NCI-H1694 (cell line): ENCODE results near the gene FOXA3.
"Not testable (repeated sequence)": the region's sequence is repeated elsewhere in the genome, so short reads cannot be mapped to it uniquely, and the experiment has no call there.

Experiments used
- DNase-seq: peaks from one replicate; lab custom pipeline; 2025; lab: John Stamatoyannopoulos, UW

The FOXA3 gene

DNA sequence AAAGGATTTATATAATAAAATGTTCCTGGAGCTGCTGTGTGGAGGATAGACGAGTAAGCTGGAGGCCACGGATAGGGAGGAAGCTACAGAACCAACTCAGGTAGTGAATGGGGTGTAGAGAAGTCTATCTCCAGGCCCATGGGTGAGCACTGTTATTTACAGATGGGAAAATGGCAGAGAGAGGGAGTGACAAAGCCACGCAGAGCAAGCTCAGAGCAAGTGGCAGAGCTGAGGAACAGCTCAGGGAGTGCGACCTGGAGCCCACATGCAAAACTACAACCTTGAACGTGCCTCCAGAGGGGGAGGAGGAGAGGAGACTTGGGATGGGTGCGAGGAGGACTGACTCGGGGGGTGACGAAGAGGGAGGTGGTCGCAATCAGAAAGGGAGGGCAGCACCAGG is 35.6 kb upstream of the FOXA3 start:
- no peak for DNase-seq

DNA sequence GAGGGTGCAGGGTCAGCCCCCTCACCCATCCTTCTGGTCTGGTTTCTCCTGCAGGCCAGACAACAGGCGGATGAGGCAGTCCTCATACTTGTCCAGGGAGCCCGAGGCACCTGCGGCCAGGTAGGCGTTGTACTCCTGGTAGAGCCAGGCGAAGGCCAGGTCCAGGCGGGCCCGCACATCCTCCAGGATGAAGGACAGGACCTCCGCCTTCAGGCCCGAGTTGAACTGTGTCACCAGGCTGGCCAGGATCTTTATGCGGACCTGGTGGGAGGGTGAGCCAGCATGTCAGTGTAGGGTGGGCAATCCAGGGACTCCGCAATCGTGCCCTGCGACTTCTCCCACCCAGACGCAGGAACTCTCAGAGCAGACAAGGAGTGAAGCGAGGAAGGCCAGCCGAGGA is 35.2 kb upstream of the FOXA3 start:
- no peak for DNase-seq

DNA sequence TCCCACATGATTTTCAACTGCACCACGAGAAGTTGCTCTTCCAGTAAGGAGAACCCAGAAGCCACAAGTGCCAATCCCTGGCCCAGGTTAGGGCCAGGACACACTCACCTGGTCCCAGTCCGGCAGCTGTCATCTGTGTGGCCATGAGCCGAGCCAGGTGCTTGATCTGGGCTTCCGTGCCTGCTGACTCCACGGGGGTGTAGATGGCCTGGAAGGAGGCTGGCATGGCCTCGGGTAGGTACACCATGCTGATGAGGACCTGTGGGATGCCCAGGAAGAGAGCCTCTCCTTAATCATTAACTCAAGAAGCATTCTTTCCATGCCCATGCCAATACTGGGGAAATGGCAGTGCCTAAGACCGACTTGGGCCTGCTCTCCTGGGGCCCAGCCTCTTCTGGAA is 29.2 kb upstream of the FOXA3 start:
- DNase-seq: no peak

DNA sequence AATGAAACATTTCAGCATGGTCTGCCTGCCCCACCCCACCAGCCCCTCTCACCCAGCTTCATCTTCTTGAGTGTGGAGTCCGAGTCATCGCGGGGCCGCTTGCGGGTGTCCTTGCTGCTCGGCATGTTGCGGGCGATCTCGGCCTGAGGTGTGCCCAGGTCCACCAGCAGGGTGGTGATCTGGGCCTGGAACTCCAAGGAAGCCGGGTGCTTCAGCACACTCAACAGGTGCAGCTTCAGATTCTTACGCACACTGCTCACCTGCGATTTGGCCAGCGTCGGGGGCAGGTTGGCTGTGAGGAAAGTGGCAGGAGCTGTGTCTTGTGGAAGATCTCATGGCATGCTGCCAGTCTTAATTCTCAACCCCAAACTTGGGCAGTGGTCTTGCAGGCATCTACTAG is 21.9 kb upstream of the FOXA3 start:
- no peak for DNase-seq

DNA sequence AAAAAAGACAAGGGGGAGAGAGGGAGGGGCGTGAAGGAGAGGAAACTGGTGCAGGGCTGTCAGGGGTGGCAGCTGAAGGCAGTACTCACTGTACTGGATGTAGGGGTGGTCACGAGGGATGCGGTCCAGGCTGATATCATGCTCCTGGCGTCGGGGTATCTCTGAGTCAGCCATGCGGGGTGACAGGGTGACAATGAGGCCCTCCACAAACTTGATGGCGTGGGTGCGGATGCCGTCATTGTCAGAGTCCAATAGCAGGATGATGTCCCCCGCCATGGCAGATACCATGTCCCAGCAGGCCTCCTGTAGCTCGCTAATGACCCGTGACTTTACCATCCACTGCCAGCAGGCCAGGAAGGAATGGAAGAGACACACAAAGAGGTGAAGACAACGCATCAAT is 16.5 kb upstream of the FOXA3 start:
- no peak for DNase-seq

DNA sequence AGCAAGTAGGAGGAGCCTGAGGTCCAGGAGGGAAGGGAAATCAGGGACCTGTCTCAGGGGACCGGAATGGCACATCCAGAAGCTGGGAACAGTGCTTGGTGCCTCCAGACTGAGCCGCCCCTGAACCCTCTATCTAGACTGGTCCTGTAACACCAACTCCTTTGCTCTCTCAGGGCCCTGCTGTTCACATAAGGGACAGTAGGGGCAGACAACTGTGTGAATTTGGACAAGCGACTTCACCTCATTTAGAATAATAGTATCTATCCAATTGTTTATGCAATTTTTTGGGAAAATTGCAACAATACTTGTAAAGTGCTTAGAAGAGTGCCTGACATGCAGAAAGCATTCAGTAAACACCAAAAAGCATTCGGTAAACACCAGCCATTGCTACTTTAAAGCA is 15.2 kb upstream of the FOXA3 start:
- no peak for DNase-seq

DNA sequence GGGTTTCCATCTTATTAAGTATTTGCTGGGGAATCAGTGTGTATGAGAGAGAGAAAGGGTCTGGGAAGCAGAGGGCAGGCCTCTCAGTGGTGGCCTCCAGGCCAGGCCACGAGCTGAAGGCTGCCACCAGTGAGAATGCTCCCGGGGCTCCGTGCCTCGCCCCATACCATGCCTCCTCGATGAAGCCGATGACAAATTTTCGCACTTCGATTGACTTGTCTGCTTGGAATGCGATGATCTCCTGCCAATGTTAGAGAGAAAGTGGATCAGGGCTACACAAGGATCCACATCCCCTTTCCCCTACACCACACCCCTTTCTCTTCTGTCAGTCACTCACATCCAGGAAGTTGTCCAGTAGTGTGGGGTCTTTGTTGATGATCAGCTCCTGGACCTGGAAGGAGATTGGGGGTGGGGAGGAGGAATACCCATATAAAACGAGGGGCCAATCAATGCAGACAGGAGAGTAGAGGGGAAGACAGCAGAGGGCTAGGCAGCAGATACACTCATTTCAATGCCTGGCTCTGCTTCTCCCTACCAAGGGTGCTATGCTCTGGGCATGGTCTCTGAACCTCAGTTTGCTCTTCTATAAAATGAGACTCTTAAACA is 11.9 kb upstream of the FOXA3 start:
- DNase-seq: no peak

DNA sequence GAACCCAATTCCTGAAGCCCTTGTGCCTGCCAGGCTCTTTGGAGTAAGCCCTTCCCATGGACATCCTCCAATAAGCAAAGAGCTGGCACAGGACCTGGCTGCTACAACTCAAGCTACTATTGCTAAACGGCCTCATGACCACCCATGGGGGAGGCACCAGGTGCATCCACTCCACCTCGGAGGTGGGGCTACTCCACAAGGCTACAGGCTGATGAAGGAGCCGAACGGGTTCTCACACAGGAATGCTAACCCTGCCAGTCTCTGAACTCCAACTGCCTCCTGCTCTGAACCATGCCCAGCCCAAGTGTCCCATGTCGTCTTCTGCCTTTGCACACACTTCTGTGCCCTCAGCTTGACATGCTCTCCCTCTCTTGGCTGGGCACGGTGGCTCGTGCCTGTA is 11.1 kb upstream of the FOXA3 start:
- no peak for DNase-seq

DNA sequence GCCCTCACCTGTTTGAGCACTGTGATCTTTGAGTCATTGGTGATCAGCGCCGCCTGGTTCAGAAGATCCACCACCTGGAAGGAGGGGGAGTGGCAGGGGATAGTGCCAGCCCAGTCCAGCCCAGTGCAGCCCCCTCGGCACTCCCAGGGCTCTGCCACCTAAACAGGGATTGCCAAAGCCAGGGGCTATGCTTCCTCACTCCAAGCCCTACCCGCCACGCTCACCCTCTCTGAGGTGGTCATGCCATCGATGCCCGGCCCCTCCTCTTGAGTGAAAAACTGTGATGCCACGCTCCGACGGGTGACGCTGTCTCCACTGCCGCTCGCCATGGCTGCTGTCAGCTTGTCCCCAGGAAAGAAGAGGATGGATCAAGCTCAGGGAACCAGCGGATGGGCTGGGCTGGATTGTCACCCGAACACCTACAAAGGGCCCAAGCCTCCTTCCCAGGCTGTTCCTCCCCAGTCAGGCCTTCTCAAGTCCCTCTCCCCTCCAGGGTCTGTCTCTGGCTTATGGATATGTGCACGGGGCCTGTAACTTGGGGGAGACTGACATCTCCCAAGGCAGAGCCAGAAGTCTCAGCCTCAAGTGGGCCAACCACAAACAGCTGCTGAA is 9.9 kb upstream of the FOXA3 start:
- no peak for DNase-seq

DNA sequence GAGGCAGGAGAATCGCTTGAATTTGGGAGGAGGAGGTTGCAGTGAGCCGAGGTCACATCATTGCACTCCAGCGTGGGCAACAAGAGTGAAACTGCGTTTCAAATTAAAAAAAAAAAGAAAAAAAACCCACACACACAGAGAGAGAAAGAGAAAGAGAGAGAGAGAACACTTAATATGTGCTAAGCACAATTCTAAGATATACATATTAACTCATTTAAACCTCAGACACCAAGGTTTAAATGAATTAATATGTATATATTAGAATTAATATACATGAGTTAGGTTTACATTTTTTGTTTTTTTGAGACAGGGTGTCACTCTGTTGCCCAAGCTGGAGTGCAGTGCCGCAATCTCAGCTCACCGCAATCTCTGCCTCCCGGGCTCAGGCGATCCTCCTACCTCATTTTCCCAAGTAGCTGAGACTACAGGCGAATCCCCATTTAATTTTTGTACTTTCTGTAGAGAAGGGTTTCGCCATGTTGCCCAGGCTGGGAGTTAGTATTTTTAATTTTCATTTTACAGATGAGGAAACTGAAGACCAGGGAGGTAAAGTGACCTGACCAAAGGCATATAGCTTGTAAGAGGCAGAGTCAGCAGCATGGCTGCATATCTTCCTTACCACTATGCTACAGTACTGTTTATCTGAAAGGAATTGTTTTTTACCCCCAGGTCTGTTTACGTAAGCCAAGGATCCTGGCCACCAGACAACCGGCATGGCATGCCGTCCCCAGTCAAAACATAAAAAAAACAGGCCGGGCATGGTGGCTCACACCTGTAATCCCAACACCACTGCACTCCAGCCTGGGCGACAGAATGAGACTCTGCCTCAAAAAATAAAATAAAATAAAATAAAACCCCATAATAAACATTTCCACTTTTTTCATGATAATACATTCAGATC is 3.5 kb upstream of the FOXA3 start:
- no peak for DNase-seq

DNA sequence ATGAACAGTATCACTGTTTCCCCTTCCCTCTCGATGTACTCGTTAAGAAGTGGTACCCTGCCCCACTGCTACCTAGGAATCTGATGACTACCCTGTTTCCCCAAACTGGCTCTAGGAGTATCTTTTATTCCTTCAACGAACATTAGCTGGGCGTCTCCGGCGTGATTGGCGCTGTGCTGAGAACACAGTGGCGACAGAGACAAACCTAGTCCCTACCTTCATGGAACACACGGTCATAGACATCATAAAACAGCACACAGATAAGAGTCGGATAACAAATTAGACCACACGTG is 1.9 kb upstream of the FOXA3 start:
- DNase-seq: no peak

DNA sequence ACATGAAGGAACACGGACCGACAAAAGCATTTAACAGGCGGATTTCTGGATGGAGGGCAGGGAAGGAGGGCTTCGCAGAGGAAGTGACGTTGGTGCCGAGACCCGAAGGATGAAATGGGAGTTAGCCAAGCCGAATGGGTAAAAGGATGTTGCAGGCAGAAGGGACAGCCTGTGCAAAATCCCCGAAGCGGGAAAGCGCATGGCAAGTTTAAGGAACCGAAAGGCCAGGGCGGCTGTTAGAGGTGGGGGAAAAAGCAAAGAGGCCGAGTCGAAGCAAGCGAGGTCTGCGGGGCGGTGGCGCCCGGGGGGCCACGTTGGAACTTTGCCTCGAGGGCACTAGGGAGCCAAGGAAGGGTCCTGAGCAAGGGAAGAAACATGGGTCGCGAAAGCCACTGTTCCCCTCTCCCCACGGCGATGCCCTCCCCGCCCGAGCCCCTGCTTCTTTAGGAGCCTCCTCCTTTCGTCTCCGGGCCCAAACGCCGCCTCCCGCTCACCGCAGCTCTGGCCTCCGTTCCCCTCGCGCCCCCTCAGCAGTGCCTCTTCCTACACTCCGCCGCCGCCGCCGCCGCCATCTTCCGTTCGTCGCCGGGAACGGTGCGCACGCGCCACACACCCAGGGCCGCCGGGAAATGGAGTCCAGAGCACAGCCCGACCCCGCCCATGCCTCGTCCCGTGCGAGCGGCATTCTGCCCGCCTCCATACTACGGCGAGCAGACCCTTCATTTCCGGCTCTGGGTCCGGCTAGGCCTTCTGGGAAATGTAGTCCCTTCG is 1.4 kb upstream of the FOXA3 start, which contains the start of gene SYMPK:
TSS of gene SYMPK (minus strand) at position 584 of the 771 bp plus-strand sequence. CDS start 8,652 bp downstream, outside the sequence.
- DNase-seq: peak; percentile 97

DNA sequence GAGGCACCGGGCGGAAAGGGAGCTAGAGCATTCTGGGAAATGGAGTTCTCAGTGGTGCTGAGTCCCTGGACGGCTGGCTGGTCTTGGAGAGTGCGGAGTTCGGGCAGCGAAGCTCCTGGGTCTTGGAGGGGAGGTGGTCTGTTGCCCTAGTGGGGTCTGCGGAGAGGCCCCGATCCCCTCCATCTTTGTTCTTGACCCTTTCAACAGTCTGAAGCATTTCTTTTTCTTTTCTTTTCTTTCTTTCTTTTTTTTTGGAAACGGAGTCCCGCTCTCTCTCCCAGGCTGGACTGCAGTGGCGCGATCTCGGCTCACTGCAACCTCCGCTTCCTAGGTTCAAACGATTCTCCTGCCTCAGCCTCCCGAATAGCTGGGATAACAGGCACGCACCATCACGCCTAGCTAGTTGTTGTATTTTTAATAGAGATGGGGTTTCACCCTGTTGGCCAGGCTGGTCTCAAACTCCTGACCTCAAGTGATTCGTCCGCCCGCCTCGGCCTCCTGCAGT is 739 bp upstream of the FOXA3 start:
- DNase-seq: no peak

DNA sequence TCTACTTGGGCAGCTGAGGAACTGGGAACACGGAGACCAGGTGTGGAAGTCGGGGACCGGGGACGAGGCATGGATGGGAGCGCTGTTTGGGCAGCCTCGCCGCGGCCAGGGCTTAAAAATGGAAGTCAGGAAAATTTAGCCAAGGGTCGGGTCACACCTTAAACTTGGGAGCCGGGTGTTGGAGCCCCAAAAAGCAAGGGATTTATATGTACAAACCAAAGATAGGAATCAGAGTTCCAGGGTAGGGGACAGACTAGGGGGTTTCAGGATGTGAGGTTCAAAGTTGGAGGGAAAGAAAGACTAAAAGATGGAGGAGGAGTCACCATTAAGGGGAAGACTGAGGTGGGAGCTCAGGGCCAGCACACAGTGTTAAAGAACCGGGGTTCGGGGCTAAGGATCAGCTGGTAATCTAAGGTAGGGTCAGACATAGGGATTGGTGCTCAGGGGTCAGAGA is 530 bp downstream of the FOXA3 start:
- no peak for DNase-seq

DNA sequence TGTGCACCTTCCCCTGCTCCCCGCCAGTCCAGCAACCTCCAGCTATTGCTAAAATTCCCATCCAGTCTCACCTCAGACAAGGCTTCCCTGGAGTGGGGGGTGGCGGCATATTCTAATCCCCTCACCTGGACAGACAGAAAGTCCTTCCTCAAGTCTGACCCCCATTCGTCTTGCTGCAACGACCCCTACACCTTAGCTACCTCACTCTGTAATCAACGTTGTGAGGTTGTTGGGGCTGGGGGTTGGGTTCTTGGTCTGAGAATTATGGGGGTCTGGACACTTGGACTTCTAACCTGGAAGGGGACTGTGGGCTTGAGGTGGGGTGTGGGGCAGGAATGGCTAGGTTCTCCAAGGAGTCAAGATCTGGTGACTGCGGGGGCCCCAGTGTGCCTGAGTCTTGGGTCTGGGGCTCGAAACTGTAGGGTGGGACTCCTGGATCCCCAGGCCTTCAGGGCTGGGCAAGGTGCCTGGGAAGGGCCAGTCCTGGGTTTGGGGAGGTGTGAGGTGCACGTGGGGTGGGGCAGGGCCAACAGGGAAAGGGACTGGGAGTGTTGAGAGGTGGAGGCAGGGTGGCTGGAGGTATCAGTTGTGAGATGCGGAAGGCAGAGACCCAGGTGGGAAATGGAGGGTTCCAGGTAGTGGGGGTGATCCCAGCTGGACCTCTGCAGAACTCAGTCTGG is 1.3 kb downstream of the FOXA3 start:
- no peak for DNase-seq

DNA sequence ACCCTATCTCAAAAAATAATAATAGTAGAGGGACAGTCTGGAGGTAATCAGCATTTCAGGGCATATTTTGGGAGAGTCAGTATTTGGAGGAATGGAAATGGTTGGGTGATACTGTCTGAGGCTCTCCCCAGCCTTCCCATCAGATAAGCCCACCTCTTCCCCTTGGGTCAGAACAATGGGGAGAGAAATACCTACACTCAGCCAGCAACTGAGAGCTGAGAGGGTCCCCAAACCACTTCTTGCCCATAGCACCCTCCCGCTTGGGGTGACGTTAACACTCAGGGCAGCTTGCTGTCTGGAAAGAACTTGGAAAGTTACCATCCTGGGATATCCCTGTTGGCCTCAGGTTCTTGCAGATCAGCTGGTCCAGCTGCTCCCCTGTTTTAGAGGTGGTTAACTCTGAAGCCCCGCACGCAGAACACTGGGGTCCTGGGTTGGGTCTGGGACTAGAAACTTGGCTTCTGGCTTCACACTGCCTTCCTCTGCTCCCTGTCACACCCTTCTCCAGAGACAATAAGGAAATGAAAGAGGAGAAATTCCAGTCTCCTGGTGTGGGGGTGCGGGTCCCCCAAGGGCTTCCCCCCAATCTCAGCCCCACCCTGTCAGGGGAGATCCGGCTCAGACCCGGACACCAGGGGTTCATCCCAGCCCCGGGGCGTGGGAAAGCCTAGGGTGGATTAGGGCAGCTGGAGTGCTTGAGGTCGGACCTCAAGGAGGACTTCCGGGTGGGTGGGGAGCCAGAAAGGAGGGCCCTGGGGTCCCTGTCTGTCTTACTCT is 2.5 kb downstream of the FOXA3 start:
- no peak for DNase-seq

DNA sequence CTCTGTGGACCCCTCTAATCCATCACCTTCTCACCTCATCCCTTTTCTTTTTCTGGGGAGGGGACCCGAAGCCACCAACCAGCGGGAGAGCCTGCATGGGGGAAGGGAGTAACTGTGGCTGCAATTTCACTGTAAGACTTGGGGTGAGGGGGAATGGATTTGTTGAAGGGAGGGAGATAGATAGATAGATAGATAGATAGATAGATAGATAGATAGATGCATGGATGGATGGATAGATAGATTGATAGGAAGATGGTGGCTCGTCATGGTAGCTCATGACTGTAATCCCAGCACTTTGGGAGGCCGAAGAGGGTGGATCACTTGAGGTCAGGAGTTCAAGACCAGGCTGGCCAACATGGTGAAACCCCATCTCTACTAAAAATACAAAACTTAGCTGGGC is 3.1 kb downstream of the FOXA3 start:
- DNase-seq: not testable (repeated sequence)

DNA sequence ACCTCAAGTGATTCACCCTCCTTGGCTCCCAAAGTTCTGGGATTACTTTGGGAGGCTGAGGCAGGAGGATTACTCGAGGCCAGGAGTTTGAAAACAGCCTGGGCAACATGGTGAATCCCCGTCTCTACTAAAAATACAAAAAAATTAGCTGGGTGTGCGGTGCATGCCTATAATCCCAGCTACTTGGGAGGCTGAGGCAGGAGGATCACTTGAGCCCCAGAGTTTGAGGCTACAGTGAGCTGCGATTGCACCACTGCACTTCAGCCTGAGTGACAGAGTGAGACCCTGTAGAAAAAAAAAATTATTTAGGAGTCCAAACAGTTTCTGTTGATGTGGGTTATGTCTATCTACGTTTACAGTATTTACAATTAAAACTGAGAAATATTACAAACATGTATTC is 6.7 kb downstream of the FOXA3 start:
- no peak for DNase-seq

DNA sequence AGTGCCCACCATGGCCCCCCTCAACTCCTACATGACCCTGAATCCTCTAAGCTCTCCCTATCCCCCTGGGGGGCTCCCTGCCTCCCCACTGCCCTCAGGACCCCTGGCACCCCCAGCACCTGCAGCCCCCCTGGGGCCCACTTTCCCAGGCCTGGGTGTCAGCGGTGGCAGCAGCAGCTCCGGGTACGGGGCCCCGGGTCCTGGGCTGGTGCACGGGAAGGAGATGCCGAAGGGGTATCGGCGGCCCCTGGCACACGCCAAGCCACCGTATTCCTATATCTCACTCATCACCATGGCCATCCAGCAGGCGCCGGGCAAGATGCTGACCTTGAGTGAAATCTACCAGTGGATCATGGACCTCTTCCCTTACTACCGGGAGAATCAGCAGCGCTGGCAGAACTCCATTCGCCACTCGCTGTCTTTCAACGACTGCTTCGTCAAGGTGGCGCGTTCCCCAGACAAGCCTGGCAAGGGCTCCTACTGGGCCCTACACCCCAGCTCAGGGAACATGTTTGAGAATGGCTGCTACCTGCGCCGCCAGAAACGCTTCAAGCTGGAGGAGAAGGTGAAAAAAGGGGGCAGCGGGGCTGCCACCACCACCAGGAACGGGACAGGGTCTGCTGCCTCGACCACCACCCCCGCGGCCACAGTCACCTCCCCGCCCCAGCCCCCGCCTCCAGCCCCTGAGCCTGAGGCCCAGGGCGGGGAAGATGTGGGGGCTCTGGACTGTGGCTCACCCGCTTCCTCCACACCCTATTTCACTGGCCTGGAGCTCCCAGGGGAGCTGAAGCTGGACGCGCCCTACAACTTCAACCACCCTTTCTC is 8.2 kb downstream of the FOXA3 start:
- DNase-seq: no peak

DNA sequence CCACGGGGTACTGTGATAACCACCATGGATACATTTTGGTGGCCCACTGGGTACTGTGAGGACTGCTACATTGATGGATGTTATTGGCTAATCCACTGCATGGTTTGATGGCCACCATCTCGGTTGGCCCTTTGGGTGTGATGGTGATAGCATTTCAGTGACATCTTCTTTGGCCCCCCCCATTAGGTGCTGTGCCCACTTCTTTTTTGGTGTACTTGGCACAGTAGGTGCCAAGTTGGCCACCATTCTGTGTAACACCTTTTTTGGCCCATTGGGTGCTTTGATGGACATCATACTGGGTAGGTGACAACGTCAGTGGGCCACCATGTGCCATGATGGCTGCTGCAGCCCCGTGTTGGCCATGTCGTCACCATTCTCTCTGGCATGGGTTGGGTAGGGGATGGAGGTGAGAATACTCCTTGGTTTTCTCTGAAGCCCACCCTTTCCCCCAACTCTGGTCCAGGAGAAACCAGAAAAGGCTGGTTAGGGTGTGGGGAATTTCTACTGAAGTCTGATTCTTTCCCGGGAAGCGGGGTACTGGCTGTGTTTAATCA is 9.2 kb downstream of the FOXA3 start:
- no peak for DNase-seq
